Left ventricle myocardium inferior (tissue), 1 donor: ENCODE measurements around the gene EFCAB12. TPM values are rescaled to one million over a fixed set of nuclear protein-coding genes. Genes with fewer than 3 reads are reported as not detected.

ENCODE experiments used
- DNase-seq: peaks from one replicate; pipeline ENCODE4 v3.0.0-alpha.2; 2020
- H3K27ac ChIP-seq: fragments of 200-600 bp; replicated peaks from 2 replicates; pipeline ENCODE4 v1.8.0; 2021
- H3K27me3 ChIP-seq: fragments of 200-600 bp; 2 replicates; pipeline ENCODE4 v1.8.0; 2021; ENCODE audit warnings: low read depth
- H3K36me3 ChIP-seq: fragments of 200-600 bp; 2 replicates; pipeline ENCODE4 v1.8.0; 2021
- H3K4me1 ChIP-seq: fragments of 200-600 bp; 2 replicates; pipeline ENCODE4 v1.8.0; 2021
- H3K4me3 ChIP-seq: fragments of 200-600 bp; 2 replicates; pipeline ENCODE4 v1.8.0; 2021; ENCODE audit warnings: mild to moderate bottlenecking, moderate library complexity
- H3K9me3 ChIP-seq: fragments of 200-600 bp; replicated peaks from 2 replicates; pipeline ENCODE4 v1.8.0; 2021
- CTCF ChIP-seq: fragments of 200-600 bp; IDR thresholded peaks from 2 replicates; pipeline ENCODE4 v1.8.0; 2021; ENCODE audit warnings: antibody characterized with exemption, mild to moderate bottlenecking, borderline replicate concordance
- intact Hi-C: fragments of 100-400 bp; cut with micrococcal nuclease; formaldehyde crosslinking; loops from one replicate; pipeline ENCODE4 v1.11.0; 2022
- total RNA-seq: library from RNA; stranded (reverse); fragmentation: NEBNext Ultra II Directional; extraction: Animal tissue kit (Norgen Biotek cat#: 25700); gene quantifications from one replicate; pipeline ENCODE4 v1.2.1, GENCODE V29; 2021
- donor health status: DM: no; HTN: yes; CAD: no; lungs with severe emphysema.

Gene EFCAB12
- total RNA-seq, 1 donor from 2014 or later, result not detected

DNA sequence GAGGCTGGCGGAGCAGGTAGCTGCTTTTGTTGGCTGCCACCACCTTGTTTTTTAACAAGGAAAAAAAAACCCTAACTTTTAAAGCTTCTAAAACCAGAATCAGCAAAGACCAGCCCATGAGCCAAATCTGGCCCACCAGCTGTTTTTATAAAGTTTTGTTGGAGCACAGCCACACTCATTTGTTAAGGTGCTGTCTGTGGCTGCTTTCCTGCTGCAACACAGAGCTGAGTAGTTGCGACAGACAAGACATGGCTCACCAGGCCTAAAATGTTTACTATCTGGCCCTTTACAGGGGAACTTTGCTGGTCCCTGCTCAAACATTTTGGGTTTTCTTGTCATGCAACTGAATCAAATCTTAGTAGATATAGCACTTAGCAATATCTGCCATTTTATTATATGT lies 18.9 kb downstream of the EFCAB12 start:
- Histone ChIP-seq H3K27ac (no peak overlapping the region), H3K27me3 (no peaks in the 10 kb centered on the region), H3K4me3 (no peak overlapping the region), H3K36me3 (no peaks in the 10 kb centered on the region), H3K9me3 (no peaks in the 10 kb centered on the region), H3K4me1 (peaks cover 12% of the 10 kb centered on the region)
- no peak for TF ChIP-seq CTCF
- intact Hi-C loops, result no loop called here
- no peak for DNase-seq

DNA sequence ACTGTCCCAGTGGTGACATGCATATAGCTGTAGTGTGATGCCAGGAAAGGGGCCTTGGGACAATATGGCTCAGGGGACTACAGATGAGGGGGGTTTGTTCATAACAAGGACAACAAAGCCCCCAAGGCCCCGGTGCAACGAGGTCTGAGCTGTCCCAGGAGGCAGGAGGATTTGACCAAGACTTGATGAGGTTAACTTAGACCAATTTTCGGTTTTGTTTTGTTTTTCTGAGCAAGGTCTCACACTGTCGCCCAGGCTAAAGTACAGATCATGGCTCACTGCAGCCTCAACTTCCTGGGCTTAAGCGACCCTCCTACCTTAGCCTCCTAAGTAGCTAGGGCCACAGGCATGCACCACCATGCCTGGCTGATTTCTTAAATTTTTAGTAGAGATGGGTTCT lies 23.8 kb downstream of the EFCAB12 start:
- TF ChIP-seq CTCF, result no peak
- DNase-seq, result no peak
- no peaks in the 10 kb centered on the region for H3K36me3 ChIP-seq
- intact Hi-C loops, result no loop called here
- no peak overlapping the region for H3K27ac ChIP-seq
- no peaks in the 10 kb centered on the region for H3K27me3 ChIP-seq
- H3K9me3 ChIP-seq, result no peaks in the 10 kb centered on the region
- H3K4me1 ChIP-seq, result no peaks in the 10 kb centered on the region
- H3K4me3 ChIP-seq, result no peak overlapping the region

DNA sequence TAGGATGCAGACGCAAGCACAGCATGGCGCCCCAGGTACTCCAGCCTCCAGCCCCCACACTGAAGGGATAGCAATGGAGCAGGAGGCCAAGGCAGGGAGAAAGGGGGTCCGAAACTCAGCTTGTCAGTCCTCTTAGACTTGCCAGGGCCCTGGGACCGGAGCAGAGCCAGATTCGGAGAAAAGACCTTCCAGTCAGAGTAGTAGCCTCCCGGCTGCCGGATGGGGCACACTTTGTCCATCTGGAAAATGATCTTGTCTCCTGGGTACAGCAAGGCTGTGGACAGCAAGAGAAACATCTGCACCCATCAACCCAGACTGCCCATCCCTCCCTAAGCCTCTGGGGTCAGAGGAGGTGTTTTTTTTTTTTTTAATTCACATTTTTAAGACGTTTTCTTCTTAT lies 24.3 kb downstream of the EFCAB12 start:
- DNase-seq, result no peak
- Histone ChIP-seq H3K27ac (no peak overlapping the region), H3K4me3 (no peak overlapping the region), H3K27me3 (no peaks in the 10 kb centered on the region), H3K9me3 (no peaks in the 10 kb centered on the region), H3K36me3 (no peaks in the 10 kb centered on the region), H3K4me1 (peaks cover 2% of the 10 kb centered on the region)
- intact Hi-C loops, result no loop called here
- TF ChIP-seq CTCF, result no peak

- Histone ChIP-seq H3K4me3 (no peak overlapping the region), H3K4me1 (peaks cover 9% of the 10 kb centered on the region), H3K36me3 (no peaks in the 10 kb centered on the region), H3K9me3 (no peaks in the 10 kb centered on the region), H3K27me3 (no peaks in the 10 kb centered on the region), H3K27ac (no peak overlapping the region)
- no peak for DNase-seq
- no peak for TF ChIP-seq CTCF
- intact Hi-C loops, result no loop called here
Measured at GRCh38 chr3:129403450-129403849, 25.0 kb downstream of the EFCAB12 start.

DNA sequence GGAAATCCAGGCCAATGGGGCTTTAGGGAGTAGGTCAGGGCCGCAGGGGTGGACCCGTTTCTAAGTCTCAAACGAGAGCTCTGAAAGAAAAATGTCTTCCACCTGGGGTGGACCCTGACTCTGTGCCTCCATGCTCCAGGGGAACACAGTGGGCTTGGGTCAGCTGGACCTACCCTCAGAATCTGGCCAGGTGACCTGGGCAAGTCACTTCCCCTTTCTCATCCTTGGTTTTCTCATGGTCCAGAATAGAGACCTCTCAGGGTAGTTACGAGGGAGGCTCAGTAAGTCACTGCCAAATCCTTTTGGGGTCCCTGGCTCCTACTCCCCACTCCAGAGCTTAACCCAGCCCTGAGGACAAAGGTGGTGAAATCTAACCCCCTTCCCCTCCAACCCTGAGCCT lies 25.8 kb downstream of the EFCAB12 start:
- no peaks in the 10 kb centered on the region for H3K27me3 ChIP-seq

More for the DNA sequence above, 25.8 kb downstream of the EFCAB12 start:
- H3K36me3 ChIP-seq, result no peaks in the 10 kb centered on the region
- TF ChIP-seq CTCF, result no peak
- H3K9me3 ChIP-seq, result no peaks in the 10 kb centered on the region
- intact Hi-C loops, result no loop called here
- H3K4me1 ChIP-seq, result peaks cover 17% of the 10 kb centered on the region
- DNase-seq, result no peak
- H3K4me3 ChIP-seq, result no peak overlapping the region
- H3K27ac ChIP-seq, result no peak overlapping the region
